CD14-positive monocyte (primary cell): ENCODE measurements around the gene NAT8. TPM values are rescaled to one million over a fixed set of nuclear protein-coding genes. Genes with fewer than 3 reads are reported as not detected.
"Not testable (repeated sequence)": the region's sequence is repeated elsewhere in the genome, so short reads cannot be mapped to it uniquely, and the experiment has no call there.

ENCODE experiments used
- DNase-seq, 3 donors: peaks; one replicate each; pipeline ENCODE4 v3.0.0-alpha.2; 2011 to 2022
- H2AFZ ChIP-seq: 2 replicates; pipeline ENCODE4 v1.6.0; 2012; ENCODE audit warnings: mild to moderate bottlenecking, low read depth, low read length, inconsistent platforms; ENCODE audit not compliant: insufficient read depth, poor library complexity, severe bottlenecking
- H3K27ac ChIP-seq, 2 donors: 1 replicate in 1 of 2; 2 replicates in 1 of 2; pipeline ENCODE4 v1.5.1; 2012 to 2013; ENCODE audit warnings: low read length in 2 of 2, control low read depth in 1 of 2, inconsistent platforms in 1 of 2, low read depth in 1 of 2, mild to moderate bottlenecking in 1 of 2
- H3K27me3 ChIP-seq, 2 donors: one replicate each; pipeline versions ENCODE4 v1.6.0 to v1.6.1; 2011 to 2013; ENCODE audit warnings: low read length in 2 of 2; ENCODE audit not compliant: control insufficient read depth in 2 of 2, insufficient read depth in 2 of 2
- H3K36me3 ChIP-seq, 2 donors: replicated peaks in 1 of 2; 1 replicate in 1 of 2; 2 replicates in 1 of 2; pipeline versions ENCODE4 v1.5.1 to v1.6.1; 2012 to 2013; ENCODE audit warnings: low read length in 2 of 2, control low read depth in 1 of 2, inconsistent platforms in 1 of 2, mild to moderate bottlenecking in 1 of 2; ENCODE audit not compliant: insufficient read depth in 2 of 2, control insufficient read depth in 1 of 2
- H3K4me1 ChIP-seq, 2 donors: 1 replicate in 1 of 2; 2 replicates in 1 of 2; pipeline versions ENCODE4 v1.5.1 to v1.6.1; 2012 to 2013; ENCODE audit warnings: low read length in 2 of 2, control low read depth in 1 of 2, inconsistent platforms in 1 of 2, mild to moderate bottlenecking in 1 of 2, moderate library complexity in 1 of 2; ENCODE audit not compliant: insufficient read depth in 2 of 2, control insufficient read depth in 1 of 2
- H3K4me2 ChIP-seq: replicated peaks from 2 replicates; pipeline ENCODE3; 2012; ENCODE audit warnings: low read length, moderate library complexity, mild to moderate bottlenecking; ENCODE audit not compliant: poor library complexity, severe bottlenecking; ENCODE audit errors: extremely low read depth
- H3K4me3 ChIP-seq, 3 experiments: fragments of 200-600 bp in 1 of 3; sonication (generic) in 1 of 3; replicated peaks in 1 of 3; 1 replicate in 2 of 3; 2 replicates in 1 of 3; pipeline ENCODE4 v1.5.1; 2011 to 2013; ENCODE audit warnings: low read length in 3 of 3, mild to moderate bottlenecking in 3 of 3, control low read depth in 2 of 3, low read depth in 2 of 3, inconsistent platforms in 1 of 3, moderate library complexity in 1 of 3
- H3K79me2 ChIP-seq: 2 replicates; pipeline ENCODE4 v1.6.0; 2012; ENCODE audit warnings: mild to moderate bottlenecking, control low read depth, inconsistent platforms, low read length, moderate library complexity; ENCODE audit not compliant: insufficient read depth
- H3K9ac ChIP-seq: 2 replicates; pipeline ENCODE4 v1.6.0; 2017; ENCODE audit warnings: low read length, mild to moderate bottlenecking; ENCODE audit not compliant: insufficient read depth, poor library complexity, severe bottlenecking
- H3K9me3 ChIP-seq, 2 donors: replicated peaks in 1 of 2; 1 replicate in 1 of 2; 2 replicates in 1 of 2; pipeline versions ENCODE4 v1.5.1 to v1.6.1; 2012 to 2013; ENCODE audit warnings: low read length in 2 of 2, control low read depth in 1 of 2; ENCODE audit not compliant: control insufficient read depth in 1 of 2, insufficient read depth in 1 of 2
- H4K20me1 ChIP-seq: 2 replicates; pipeline ENCODE4 v1.6.0; 2012; ENCODE audit warnings: mild to moderate bottlenecking, low read length, control low read depth, moderate library complexity; ENCODE audit not compliant: insufficient read depth
- H3K27ac Mint-ChIP-seq, 7 donors: one replicate each; pipeline ENCODE4 v1.8.0; 2020; ENCODE audit warnings: mild to moderate bottlenecking in 7 of 7, mixed read lengths in 7 of 7, moderate library complexity in 6 of 7, inconsistent platforms in 2 of 7
- H3K27me3 Mint-ChIP-seq, 3 donors: one replicate each; pipeline ENCODE4 v1.8.0; 2021 to 2022; ENCODE audit warnings: low read depth in 3 of 3, mild to moderate bottlenecking in 3 of 3, mixed read lengths in 3 of 3, moderate library complexity in 3 of 3, inconsistent platforms in 1 of 3
- H3K36me3 Mint-ChIP-seq, 2 donors: one replicate each; pipeline ENCODE4 v1.8.0; 2020; ENCODE audit warnings: mixed read lengths in 2 of 2, inconsistent platforms in 1 of 2, mild to moderate bottlenecking in 1 of 2
- H3K4me1 Mint-ChIP-seq: one replicate; pipeline ENCODE4 v1.8.0; 2020; ENCODE audit warnings: mild to moderate bottlenecking, mixed read lengths
- H3K4me3 Mint-ChIP-seq, 2 donors: one replicate each; pipeline ENCODE4 v1.8.0; 2020; ENCODE audit warnings: mild to moderate bottlenecking in 2 of 2, mixed read lengths in 2 of 2, moderate library complexity in 1 of 2
- H3K9me3 Mint-ChIP-seq, 7 donors: one replicate each; pipeline ENCODE4 v1.8.0; 2020 to 2022; ENCODE audit warnings: mixed read lengths in 7 of 7, mild to moderate bottlenecking in 6 of 7, moderate library complexity in 6 of 7, inconsistent platforms in 2 of 7
- WGBS: methylation state at CpG from one replicate; pipeline ENCODE4 v1.1.5; 2013; ENCODE audit warnings: missing lambda C conversion rate; ENCODE audit not compliant: insufficient coverage; 5-methylcytosine and 5-hydroxymethylcytosine counted together
- intact Hi-C, 2 donors: fragments of 100-400 bp; cut with micrococcal nuclease; formaldehyde crosslinking; loops; one replicate each; pipeline versions ENCODE4 v1.15.0 to v1.15.1; 2023
- polyA plus RNA-seq, 3 donors: library from polyadenylated mRNA; depleted of rRNA in 1 of 3; unstranded in 2 of 3; stranded (reverse) in 1 of 3; fragments of 300-500 nt in 2 of 3; fragments of >200 nt in 1 of 3; fragmentation: Illumina TruSeq in 2 of 3; gene quantifications; 1 replicate in 2 of 3; 2 replicates in 1 of 3; pipeline ENCODE4 v1.2.3, GENCODE V29; 2012 to 2021
- TF ChIP-seq, protein P1 (sequence below): fragments of 200-600 bp; IDR thresholded peaks from one replicate; pipeline ENCODE4 v1.8.0; 2022; ENCODE audit warnings: antibody characterized with exemption, mild to moderate bottlenecking

NAT8 gene
- polyA plus RNA-seq, 3 donors = not detected

DNA sequence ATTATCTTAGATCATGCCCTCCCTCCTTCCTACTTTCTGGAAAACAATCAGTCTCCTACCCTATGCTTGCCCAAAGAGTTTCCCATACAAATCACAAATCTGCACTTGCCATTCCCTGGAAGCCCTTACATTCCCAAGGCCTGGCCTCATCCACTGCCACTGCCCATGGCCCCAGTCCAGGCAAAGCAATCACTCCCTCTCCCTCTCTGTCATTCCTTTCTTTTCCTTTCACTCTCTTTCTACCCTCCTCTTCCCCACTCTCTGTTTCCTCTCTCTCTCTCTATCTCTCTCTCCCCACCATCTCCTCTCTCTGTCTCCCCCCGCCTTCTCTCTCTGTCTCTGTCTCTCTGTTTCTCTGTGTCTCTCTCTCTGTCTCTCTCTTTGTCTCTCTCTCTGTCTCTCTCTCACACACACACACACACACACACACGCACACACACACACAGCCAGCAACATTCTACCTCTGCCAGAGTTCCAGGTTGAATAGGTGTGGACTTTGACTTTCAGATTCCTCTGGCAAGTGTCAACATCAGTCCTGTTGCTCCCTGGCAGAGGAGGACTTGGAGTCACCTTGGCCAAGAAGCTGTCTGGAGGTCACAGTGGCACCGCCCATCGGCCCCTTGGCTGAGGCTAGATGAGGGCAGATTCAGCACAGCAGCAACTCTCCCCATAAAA, 43.7 kb upstream of the NAT8 start:
- no peaks in the 10 kb centered on the region for H3K27me3 ChIP-seq
- 93% methylated on average over 3 of the region's 4 CpGs for WGBS
- peaks cover 0 to 8% (median 2%) of the 10 kb centered on the region in 3 donors for H3K27me3 Mint-ChIP-seq
- H3K4me3 ChIP-seq = no peak overlapping the region
- TF ChIP-seq, protein P1, sequence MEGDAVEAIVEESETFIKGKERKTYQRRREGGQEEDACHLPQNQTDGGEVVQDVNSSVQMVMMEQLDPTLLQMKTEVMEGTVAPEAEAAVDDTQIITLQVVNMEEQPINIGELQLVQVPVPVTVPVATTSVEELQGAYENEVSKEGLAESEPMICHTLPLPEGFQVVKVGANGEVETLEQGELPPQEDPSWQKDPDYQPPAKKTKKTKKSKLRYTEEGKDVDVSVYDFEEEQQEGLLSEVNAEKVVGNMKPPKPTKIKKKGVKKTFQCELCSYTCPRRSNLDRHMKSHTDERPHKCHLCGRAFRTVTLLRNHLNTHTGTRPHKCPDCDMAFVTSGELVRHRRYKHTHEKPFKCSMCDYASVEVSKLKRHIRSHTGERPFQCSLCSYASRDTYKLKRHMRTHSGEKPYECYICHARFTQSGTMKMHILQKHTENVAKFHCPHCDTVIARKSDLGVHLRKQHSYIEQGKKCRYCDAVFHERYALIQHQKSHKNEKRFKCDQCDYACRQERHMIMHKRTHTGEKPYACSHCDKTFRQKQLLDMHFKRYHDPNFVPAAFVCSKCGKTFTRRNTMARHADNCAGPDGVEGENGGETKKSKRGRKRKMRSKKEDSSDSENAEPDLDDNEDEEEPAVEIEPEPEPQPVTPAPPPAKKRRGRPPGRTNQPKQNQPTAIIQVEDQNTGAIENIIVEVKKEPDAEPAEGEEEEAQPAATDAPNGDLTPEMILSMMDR = no peak
- H3K36me3 Mint-ChIP-seq = no peaks in the 10 kb centered on the region
- no peaks in the 10 kb centered on the region for H3K9me3 ChIP-seq
- no peaks in the 10 kb centered on the region for H4K20me1 ChIP-seq
- no peaks in the 10 kb centered on the region for H3K79me2 ChIP-seq
- DNase-seq = no peak
- H3K4me1 ChIP-seq = no peaks in the 10 kb centered on the region
- peaks cover 8% of the 10 kb centered on the region for H3K4me1 Mint-ChIP-seq
- no peak overlapping the region for H2AFZ ChIP-seq
- no peak overlapping the region for H3K4me3 Mint-ChIP-seq
- peaks cover 0 to 3% (median 0%) of the 10 kb centered on the region in 7 donors for H3K9me3 Mint-ChIP-seq
- no peak overlapping the region for H3K4me2 ChIP-seq
- no peaks in the 10 kb centered on the region for H3K36me3 ChIP-seq
- intact Hi-C loops = no loop called here
- H3K27ac Mint-ChIP-seq = peak overlapping the region in 1 of 7 donors; percentile 55
- no peak overlapping the region for H3K9ac ChIP-seq
- H3K27ac ChIP-seq = no peak overlapping the region

DNA sequence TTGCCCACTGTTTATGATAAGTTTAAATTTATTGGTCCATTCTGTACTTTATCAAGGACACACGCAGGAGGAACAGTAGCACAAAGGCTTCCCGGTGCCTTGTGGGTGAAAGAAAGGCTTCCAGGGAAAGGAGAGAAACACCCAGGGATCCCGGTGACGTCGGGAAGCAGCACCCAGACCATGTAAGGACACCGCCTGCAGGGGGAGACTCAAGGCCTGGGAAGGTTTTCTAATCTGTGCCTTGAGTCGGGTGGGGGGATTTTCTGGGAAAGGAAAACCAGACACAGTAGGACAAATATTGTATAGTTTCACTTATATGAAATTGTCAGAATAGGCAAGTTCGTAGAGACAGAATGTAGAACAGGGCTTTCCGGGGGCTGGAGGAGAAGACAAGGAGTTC, 42.7 kb upstream of the NAT8 start:
- H3K4me1 ChIP-seq, H3K9me3 ChIP-seq, H3K36me3 Mint-ChIP-seq, H3K79me2 ChIP-seq, H3K27ac ChIP-seq, H3K4me2 ChIP-seq, H3K4me3 ChIP-seq, H3K27me3 Mint-ChIP-seq, H3K27ac Mint-ChIP-seq, H3K9ac ChIP-seq, H3K4me1 Mint-ChIP-seq, intact Hi-C loops, H4K20me1 ChIP-seq, H3K4me3 Mint-ChIP-seq, H3K36me3 ChIP-seq, H3K27me3 ChIP-seq, H3K9me3 Mint-ChIP-seq, H2AFZ ChIP-seq, DNase-seq: not testable (repeated sequence)
- no CpG with 5 or more reads among the region's 9 CpGs for WGBS

DNA sequence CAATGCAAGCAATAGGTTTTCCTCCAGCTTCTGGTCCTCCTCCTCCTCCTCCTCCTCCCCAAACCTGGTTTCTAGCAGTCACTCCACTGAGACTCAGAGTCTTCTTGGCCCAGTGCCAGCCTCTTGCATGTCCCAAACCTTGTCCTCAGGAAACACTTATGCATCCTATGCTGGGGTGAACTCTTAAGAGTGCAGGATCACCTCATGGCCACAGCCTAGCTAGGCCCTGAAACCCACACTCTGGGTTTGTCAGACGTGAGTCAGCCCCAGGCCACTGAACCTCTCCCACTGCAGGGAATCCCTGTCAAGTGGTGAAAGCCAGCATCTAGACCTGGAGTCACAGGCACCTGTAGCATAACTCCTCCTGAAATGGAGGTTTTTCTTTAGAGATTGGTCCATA, 42.1 kb upstream of the NAT8 start:
- H3K9me3 ChIP-seq, H3K4me1 Mint-ChIP-seq, H3K27ac Mint-ChIP-seq, H3K27me3 Mint-ChIP-seq, intact Hi-C loops, H3K9ac ChIP-seq, H3K4me2 ChIP-seq, H3K79me2 ChIP-seq, H3K27ac ChIP-seq, H3K27me3 ChIP-seq, H3K9me3 Mint-ChIP-seq, DNase-seq, H3K4me1 ChIP-seq, H2AFZ ChIP-seq, H3K4me3 ChIP-seq, H3K4me3 Mint-ChIP-seq, H4K20me1 ChIP-seq, H3K36me3 Mint-ChIP-seq, H3K36me3 ChIP-seq: not testable (repeated sequence)
- no CpG with 5 or more reads among the region's 1 CpG for WGBS
